Endothelial cell (in vitro differentiated cells): ENCODE measurements around the gene CRTAC1. TPM values are rescaled to one million over a fixed set of nuclear protein-coding genes. Genes with fewer than 3 reads are reported as not detected.

Source experiments
- DNase-seq: peaks from one replicate; pipeline ENCODE4 v3.0.0; 2021; ENCODE audit warnings: low spot score
- H3K27ac Mint-ChIP-seq: one replicate; pipeline ENCODE4 v1.8.0; 2021; ENCODE audit warnings: mixed read lengths, inconsistent platforms; ENCODE audit not compliant: unreplicated experiment
- H3K27me3 Mint-ChIP-seq: one replicate; pipeline ENCODE4 v1.8.0; 2021; ENCODE audit warnings: mild to moderate bottlenecking, moderate library complexity, mixed read lengths, inconsistent platforms; ENCODE audit not compliant: unreplicated experiment
- H3K36me3 Mint-ChIP-seq: one replicate; pipeline ENCODE4 v1.8.0; 2021; ENCODE audit warnings: mild to moderate bottlenecking, low read depth, mixed read lengths, inconsistent platforms; ENCODE audit not compliant: unreplicated experiment
- H3K4me1 Mint-ChIP-seq: one replicate; pipeline ENCODE4 v1.8.0; 2021; ENCODE audit warnings: mild to moderate bottlenecking, mixed read lengths, inconsistent platforms; ENCODE audit not compliant: unreplicated experiment
- H3K4me3 Mint-ChIP-seq: one replicate; pipeline ENCODE4 v1.8.0; 2021; ENCODE audit warnings: mild to moderate bottlenecking, mixed read lengths, inconsistent platforms; ENCODE audit not compliant: unreplicated experiment
- H3K9me3 Mint-ChIP-seq: one replicate; pipeline ENCODE4 v1.8.0; 2021; ENCODE audit warnings: mixed read lengths, inconsistent platforms; ENCODE audit not compliant: unreplicated experiment
- CTCF ChIP-seq: fragments of 200-600 bp; sonication (generic); IDR thresholded peaks from one replicate; pipeline ENCODE4 v1.5.0; 2021; ENCODE audit warnings: antibody characterized with exemption; ENCODE audit not compliant: unreplicated experiment
- total RNA-seq: library from RNA; stranded (reverse); fragmentation: NEBNext Ultra II Directional; extraction: Animal tissue kit (Norgen Biotek cat#: 25700); gene quantifications from one replicate; pipeline ENCODE4 v1.2.1, GENCODE V29; 2021; ENCODE audit not compliant: unreplicated experiment

CRTAC1 gene
- total RNA-seq, 1 donor from 2014 or later: 37.3 TPM

GRCh38 chr10:97882142-97883091 is 148.0 kb downstream of the CRTAC1 start:
- TF ChIP-seq CTCF: no peak
- peaks cover 7% of the 10 kb centered on the region for H3K27me3 Mint-ChIP-seq
- H3K4me1 Mint-ChIP-seq: peaks cover 2% of the 10 kb centered on the region
- no peak overlapping the region for H3K27ac Mint-ChIP-seq
- H3K4me3 Mint-ChIP-seq: no peak overlapping the region
- H3K9me3 Mint-ChIP-seq: no peaks in the 10 kb centered on the region
- peaks cover 6% of the 10 kb centered on the region for H3K36me3 Mint-ChIP-seq
- no peak for DNase-seq

GRCh38 chr10:97880109-97880508 is 150.3 kb downstream of the CRTAC1 start:
- H3K9me3 Mint-ChIP-seq: no peaks in the 10 kb centered on the region
- TF ChIP-seq CTCF: no peak
- DNase-seq: no peak
- peaks cover 7% of the 10 kb centered on the region for H3K27me3 Mint-ChIP-seq
- no peak overlapping the region for H3K4me3 Mint-ChIP-seq
- H3K4me1 Mint-ChIP-seq: peaks cover 4% of the 10 kb centered on the region
- H3K27ac Mint-ChIP-seq: no peak overlapping the region
- H3K36me3 Mint-ChIP-seq: peaks cover 6% of the 10 kb centered on the region

- Mint-ChIP-seq H3K36me3 (peaks cover 6% of the 10 kb centered on the region), H3K27ac (no peak overlapping the region), H3K27me3 (peaks cover 10% of the 10 kb centered on the region), H3K4me1 (peaks cover 5% of the 10 kb centered on the region), H3K4me3 (no peak overlapping the region), H3K9me3 (no peaks in the 10 kb centered on the region)
- no peak for TF ChIP-seq CTCF
- no peak for DNase-seq
These were observed 151.2 kb downstream of the CRTAC1 start for GRCh38 chr10:97879241-97879640.

- Mint-ChIP-seq H3K27me3 (peaks cover 15% of the 10 kb centered on the region), H3K4me1 (peaks cover 19% of the 10 kb centered on the region), H3K36me3 (peaks cover 6% of the 10 kb centered on the region), H3K4me3 (no peak overlapping the region), H3K9me3 (no peaks in the 10 kb centered on the region), H3K27ac (no peak overlapping the region)
- DNase-seq: no peak
- TF ChIP-seq CTCF: no peak
These were observed 154.0 kb downstream of the CRTAC1 start for GRCh38 chr10:97876402-97876801.

- Mint-ChIP-seq H3K9me3 (no peaks in the 10 kb centered on the region), H3K36me3 (peaks cover under 1% of the 10 kb centered on the region), H3K4me1 (peaks cover 17% of the 10 kb centered on the region), H3K4me3 (no peak overlapping the region), H3K27me3 (peaks cover 11% of the 10 kb centered on the region), H3K27ac (no peak overlapping the region)
- no peak for DNase-seq
- no peak for TF ChIP-seq CTCF
These were observed 155.0 kb downstream of the CRTAC1 start for GRCh38 chr10:97875391-97875790.
